K562 (cell line): ENCODE measurements around the gene AQP6. TPM values are rescaled to one million over a fixed set of nuclear protein-coding genes. Genes with fewer than 3 reads are reported as not detected.

Source experiments
- ASH1L ChIP-seq: fragments of 450-650 bp; IDR thresholded peaks from 2 replicates; pipeline ENCODE4 v1.6.1; 2018; ENCODE audit warnings: borderline replicate concordance, mild to moderate bottlenecking, low read depth; ENCODE audit not compliant: partially characterized antibody
- BHLHE40 ChIP-seq: IDR thresholded peaks from 2 replicates; pipeline ENCODE4 v1.6.1; 2011; ENCODE audit warnings: low read length, improper control_type of control experiment
- E2F3 ChIP-seq: fragments of 250-450 bp; sonication (Bioruptor Pico); IDR thresholded peaks from 2 replicates; pipeline ENCODE4 v1.4.0; 2020; ENCODE audit warnings: mild to moderate bottlenecking
- E2F4 ChIP-seq: sonication (generic); formaldehyde crosslinking; IDR thresholded peaks from 2 replicates; pipeline ENCODE4 v1.8.0; 2022; ENCODE audit warnings: mild to moderate bottlenecking, low read depth, missing genetic modification reagents
- ELF1 ChIP-seq: fragments of 200-800 bp; sonication (Bioruptor generic); IDR thresholded peaks from 2 replicates; pipeline ENCODE4 v1.6.1; 2016; ENCODE audit warnings: missing genetic modification characterization, missing compliant biosample characterization
- FOS ChIP-seq: IDR thresholded peaks from 3 replicates; pipeline ENCODE4 v1.6.1; 2011; ENCODE audit not compliant: insufficient read length; ENCODE audit errors: extremely low read depth
- GATA2 ChIP-seq: sonication (generic); formaldehyde crosslinking; IDR thresholded peaks from 2 replicates; pipeline ENCODE4 v1.4.0; 2020; ENCODE audit warnings: mild to moderate bottlenecking, missing genetic modification reagents
- GMEB1 ChIP-seq: fragments of 250-450 bp; sonication (Bioruptor Pico); IDR thresholded peaks from 2 replicates; pipeline ENCODE4 v1.4.0; 2020; ENCODE audit warnings: mild to moderate bottlenecking
- GTF2A2 ChIP-seq: IDR thresholded peaks from 2 replicates; pipeline ENCODE4 v1.6.1; 2016; ENCODE audit warnings: mild to moderate bottlenecking, missing genetic modification characterization, missing compliant biosample characterization
- KHSRP ChIP-seq: fragments of 450-650 bp; IDR thresholded peaks from 2 replicates; pipeline ENCODE4 v1.6.1; 2017
- NFIC ChIP-seq: fragments of 450-650 bp; IDR thresholded peaks from 2 replicates; pipeline ENCODE4 v1.6.1; 2017; ENCODE audit warnings: mild to moderate bottlenecking, inconsistent platforms
- NR4A1 ChIP-seq, 2 experiments: fragments of 250-450 bp in 1 of 2; fragments of 450-650 bp in 1 of 2; sonication (Bioruptor Pico) in 1 of 2; IDR thresholded peaks; 2 replicates each; pipeline versions ENCODE4 v1.4.0 to v1.6.1; 2016 to 2020; ENCODE audit warnings: mild to moderate bottlenecking in 2 of 2, missing compliant biosample characterization in 1 of 2, missing genetic modification characterization in 1 of 2, moderate library complexity in 1 of 2
- PTTG1 ChIP-seq: fragments of 450-650 bp; IDR thresholded peaks from 2 replicates; pipeline ENCODE4 v1.6.1; 2016; ENCODE audit warnings: low read depth, mild to moderate bottlenecking, missing genetic modification characterization, missing compliant biosample characterization
- SMAD1 ChIP-seq: fragments of 150-350 bp; IDR thresholded peaks from 2 replicates; pipeline ENCODE4 v1.6.1; 2014; ENCODE audit warnings: low read length, low read depth; ENCODE audit not compliant: partially characterized antibody
- ZBTB2 ChIP-seq: fragments of 450-650 bp; IDR thresholded peaks from 2 replicates; pipeline ENCODE4 v1.6.1; 2016; ENCODE audit warnings: antibody characterized with exemption
- ZNF354B ChIP-seq: fragments of 250-450 bp; sonication (Bioruptor Pico); IDR thresholded peaks from 2 replicates; pipeline ENCODE4 v1.4.0; 2020
- ZNF780A ChIP-seq: fragments of 250-450 bp; sonication (Bioruptor Pico); IDR thresholded peaks from 2 replicates; pipeline ENCODE4 v1.5.0; 2021; ENCODE audit warnings: mild to moderate bottlenecking
- ZSCAN29 ChIP-seq: fragments of 450-650 bp; IDR thresholded peaks from 2 replicates; pipeline ENCODE4 v1.6.1; 2017
- polyA plus RNA-seq, 8 experiments: library from polyadenylated mRNA; depleted of rRNA in 4 of 8; stranded (reverse) in 5 of 8; unstranded in 3 of 8; fragments of >200 nt; fragmentation: Nextera tagmentation in 2 of 8; fragmentation: Illumina TruSeq in 1 of 8; extraction: Ambion mirVana in 2 of 8; extraction: Trizol in 1 of 8; gene quantifications; 2 replicates each; pipeline versions ENCODE4 v1.2.1 to v1.2.3, GENCODE V29; 2011 to 2014; ENCODE audit warnings: inconsistent platforms in 1 of 8, missing spikeins in 1 of 8
- total RNA-seq, 7 experiments: library from RNA; depleted of rRNA in 6 of 7; stranded (reverse); fragments of >200 nt in 6 of 7; fragmentation: Illumina TruSeq in 2 of 7; extraction: Trizol in 2 of 7; gene quantifications; 2 replicates each; pipeline versions ENCODE4 v1.2.1 to v1.2.3, GENCODE V29; 2011 to 2021; ENCODE audit warnings: low replicate concordance in 1 of 7
- TF ChIP-seq, protein P1 (sequence below): IDR thresholded peaks from 2 replicates; pipeline ENCODE4 v1.6.1; 2011; ENCODE audit not compliant: insufficient read length; ENCODE audit errors: extremely low read depth
- TF ChIP-seq, protein P2 (sequence below): sonication (generic); formaldehyde crosslinking; IDR thresholded peaks from 2 replicates; pipeline ENCODE4 v1.8.0; 2022; ENCODE audit warnings: mild to moderate bottlenecking, missing genetic modification reagents

The AQP6 gene
- total and polyA plus RNA-seq, 9 of the 15 experiments (the other 6 are each of a cell fraction or from before 2014, with no cell fraction given), result 0.05 to 0.12 TPM; not detected in 7

GRCh38 chr12:49945394-49946080 is 27.2 kb upstream of the AQP6 start (continued):
- TF ChIP-seq, protein P1, sequence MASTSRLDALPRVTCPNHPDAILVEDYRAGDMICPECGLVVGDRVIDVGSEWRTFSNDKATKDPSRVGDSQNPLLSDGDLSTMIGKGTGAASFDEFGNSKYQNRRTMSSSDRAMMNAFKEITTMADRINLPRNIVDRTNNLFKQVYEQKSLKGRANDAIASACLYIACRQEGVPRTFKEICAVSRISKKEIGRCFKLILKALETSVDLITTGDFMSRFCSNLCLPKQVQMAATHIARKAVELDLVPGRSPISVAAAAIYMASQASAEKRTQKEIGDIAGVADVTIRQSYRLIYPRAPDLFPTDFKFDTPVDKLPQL, result no peak
- TF ChIP-seq NFIC, result no peak
- TF ChIP-seq GTF2A2 (tag), result no peak
- TF ChIP-seq ZNF354B (CRISPR knock-in tag), result no peak
- no peak for TF ChIP-seq ELF1 (tag)
- no peak for TF ChIP-seq PTTG1 (tag)
- TF ChIP-seq E2F3 (CRISPR knock-in tag), result no peak
- no peak for TF ChIP-seq SMAD1
- peak; percentile 45; the same call in 1 of the 2 replicates for TF ChIP-seq ZBTB2
- TF ChIP-seq ASH1L, result no peak
- no peak for TF ChIP-seq FOS
- TF ChIP-seq GATA2 (CRISPR knock-in tag), result no peak
- TF ChIP-seq E2F4 (CRISPR knock-in tag), result no peak
- TF ChIP-seq NR4A1 (CRISPR knock-in tag; IDR thresholded peaks at IDR 0.05), result no peak
- TF ChIP-seq NR4A1 (tag; IDR thresholded peaks at IDR 0.05), result no peak
- TF ChIP-seq, protein P2, sequence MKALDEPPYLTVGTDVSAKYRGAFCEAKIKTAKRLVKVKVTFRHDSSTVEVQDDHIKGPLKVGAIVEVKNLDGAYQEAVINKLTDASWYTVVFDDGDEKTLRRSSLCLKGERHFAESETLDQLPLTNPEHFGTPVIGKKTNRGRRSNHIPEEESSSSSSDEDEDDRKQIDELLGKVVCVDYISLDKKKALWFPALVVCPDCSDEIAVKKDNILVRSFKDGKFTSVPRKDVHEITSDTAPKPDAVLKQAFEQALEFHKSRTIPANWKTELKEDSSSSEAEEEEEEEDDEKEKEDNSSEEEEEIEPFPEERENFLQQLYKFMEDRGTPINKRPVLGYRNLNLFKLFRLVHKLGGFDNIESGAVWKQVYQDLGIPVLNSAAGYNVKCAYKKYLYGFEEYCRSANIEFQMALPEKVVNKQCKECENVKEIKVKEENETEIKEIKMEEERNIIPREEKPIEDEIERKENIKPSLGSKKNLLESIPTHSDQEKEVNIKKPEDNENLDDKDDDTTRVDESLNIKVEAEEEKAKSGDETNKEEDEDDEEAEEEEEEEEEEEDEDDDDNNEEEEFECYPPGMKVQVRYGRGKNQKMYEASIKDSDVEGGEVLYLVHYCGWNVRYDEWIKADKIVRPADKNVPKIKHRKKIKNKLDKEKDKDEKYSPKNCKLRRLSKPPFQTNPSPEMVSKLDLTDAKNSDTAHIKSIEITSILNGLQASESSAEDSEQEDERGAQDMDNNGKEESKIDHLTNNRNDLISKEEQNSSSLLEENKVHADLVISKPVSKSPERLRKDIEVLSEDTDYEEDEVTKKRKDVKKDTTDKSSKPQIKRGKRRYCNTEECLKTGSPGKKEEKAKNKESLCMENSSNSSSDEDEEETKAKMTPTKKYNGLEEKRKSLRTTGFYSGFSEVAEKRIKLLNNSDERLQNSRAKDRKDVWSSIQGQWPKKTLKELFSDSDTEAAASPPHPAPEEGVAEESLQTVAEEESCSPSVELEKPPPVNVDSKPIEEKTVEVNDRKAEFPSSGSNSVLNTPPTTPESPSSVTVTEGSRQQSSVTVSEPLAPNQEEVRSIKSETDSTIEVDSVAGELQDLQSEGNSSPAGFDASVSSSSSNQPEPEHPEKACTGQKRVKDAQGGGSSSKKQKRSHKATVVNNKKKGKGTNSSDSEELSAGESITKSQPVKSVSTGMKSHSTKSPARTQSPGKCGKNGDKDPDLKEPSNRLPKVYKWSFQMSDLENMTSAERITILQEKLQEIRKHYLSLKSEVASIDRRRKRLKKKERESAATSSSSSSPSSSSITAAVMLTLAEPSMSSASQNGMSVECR, result no peak; the same call in 1 of the 2 replicates
- TF ChIP-seq KHSRP, result no peak
- no peak for TF ChIP-seq ZNF780A (CRISPR knock-in tag)
- no peak for TF ChIP-seq BHLHE40
- TF ChIP-seq GMEB1 (CRISPR knock-in tag), result no peak
- TF ChIP-seq ZSCAN29, result no peak
